AG09309 (cell line): ENCODE results near the gene ODAD4.

Source experiments
- DNase-seq: peaks from one replicate; pipeline ENCODE4 v3.0.0-alpha.2; 2010; ENCODE audit warnings: low read depth
- H3K4me3 ChIP-seq: 2 replicates; pipeline ENCODE4 v1.5.1; 2011; ENCODE audit warnings: mild to moderate bottlenecking, low read depth, low read length, moderate library complexity; ENCODE audit not compliant: control insufficient read depth
- CTCF ChIP-seq: IDR thresholded peaks from 2 replicates; pipeline ENCODE4 v1.5.1; 2011; ENCODE audit warnings: mild to moderate bottlenecking, low read depth, low read length, inconsistent platforms; ENCODE audit not compliant: insufficient read depth, control insufficient read depth; ENCODE audit errors: missing control alignments

The ODAD4 gene

GRCh38 chr17:41977991-41978390, 47.6 kb downstream of the ODAD4 start:
- H3K4me3 ChIP-seq = no peak overlapping the region
- TF ChIP-seq CTCF = no peak
- no peak for DNase-seq

- H3K4me3 ChIP-seq = no peak overlapping the region
- DNase-seq = no peak
- no peak for TF ChIP-seq CTCF
Observed at GRCh38 chr17:41982026-41982760, 51.8 kb downstream of the ODAD4 start.

GRCh38 chr17:41984454-41984853, 54.0 kb downstream of the ODAD4 start:
- no peak for DNase-seq
- H3K4me3 ChIP-seq = no peak overlapping the region
- TF ChIP-seq CTCF = no peak

GRCh38 chr17:41985919-41986318, 55.5 kb downstream of the ODAD4 start:
- no peak for TF ChIP-seq CTCF
- H3K4me3 ChIP-seq = no peak overlapping the region
- DNase-seq = no peak

GRCh38 chr17:41986634-41987033, 56.2 kb downstream of the ODAD4 start:
- no peak for DNase-seq
- no peak for TF ChIP-seq CTCF
- no peak overlapping the region for H3K4me3 ChIP-seq

GRCh38 chr17:41987642-41988041, 57.2 kb downstream of the ODAD4 start:
- TF ChIP-seq CTCF = no peak
- DNase-seq = no peak
- no peak overlapping the region for H3K4me3 ChIP-seq
